SKM-1 (cell line): ENCODE data around the gene EFHD1.
"Not testable (repeated sequence)": the region's sequence is repeated elsewhere in the genome, so short reads cannot be mapped to it uniquely, and the experiment has no call there.

Source experiments
- DNase-seq: peaks from one replicate; lab custom pipeline; 2025; ENCODE audit not compliant: unreplicated experiment; lab: John Stamatoyannopoulos, UW

EFHD1 gene

DNA sequence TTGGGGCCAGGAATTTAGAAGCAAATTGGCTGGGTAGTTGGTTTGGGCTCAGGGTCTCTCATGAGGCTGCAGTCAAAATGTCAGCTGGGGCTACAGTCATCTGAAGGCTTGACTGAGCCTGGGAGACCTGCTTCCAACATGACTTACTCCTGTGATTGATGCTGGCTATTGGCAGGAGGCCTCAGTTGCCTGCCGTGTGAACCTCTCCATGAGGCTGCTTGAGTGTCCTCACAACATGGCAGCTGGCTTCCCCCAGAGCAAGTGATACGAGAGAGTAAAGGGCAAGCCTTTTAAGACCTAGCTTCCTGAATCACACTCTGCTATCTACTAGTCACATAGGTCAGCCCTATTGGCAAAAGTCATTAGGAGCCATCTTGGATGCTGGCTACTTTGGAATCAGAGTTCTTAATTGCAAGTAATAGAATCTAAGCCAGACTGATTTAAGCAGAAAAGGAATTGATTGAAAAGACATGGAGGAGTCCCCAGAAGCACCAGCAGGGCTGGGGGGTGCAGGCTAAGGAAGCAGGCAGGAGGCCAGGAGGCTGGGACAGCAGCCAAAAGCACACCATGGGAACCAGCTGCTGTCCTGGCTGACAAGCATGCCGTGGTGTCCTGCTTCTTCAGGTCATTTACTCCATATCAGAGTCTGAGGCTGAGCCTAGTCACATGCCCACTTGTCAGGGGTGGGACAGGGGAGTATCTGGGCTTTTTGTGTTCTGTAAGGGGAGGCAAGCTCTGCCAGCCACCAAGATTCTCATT lies 55.9 kb downstream of the EFHD1 start:
- DNase-seq: no peak

GRCh38 chr2:232691117-232691516 lies 57.7 kb downstream of the EFHD1 start:
- not testable (repeated sequence) for DNase-seq

- DNase-seq: no peak
These were observed 59.9 kb downstream of the EFHD1 start for GRCh38 chr2:232693344-232693743.

DNA sequence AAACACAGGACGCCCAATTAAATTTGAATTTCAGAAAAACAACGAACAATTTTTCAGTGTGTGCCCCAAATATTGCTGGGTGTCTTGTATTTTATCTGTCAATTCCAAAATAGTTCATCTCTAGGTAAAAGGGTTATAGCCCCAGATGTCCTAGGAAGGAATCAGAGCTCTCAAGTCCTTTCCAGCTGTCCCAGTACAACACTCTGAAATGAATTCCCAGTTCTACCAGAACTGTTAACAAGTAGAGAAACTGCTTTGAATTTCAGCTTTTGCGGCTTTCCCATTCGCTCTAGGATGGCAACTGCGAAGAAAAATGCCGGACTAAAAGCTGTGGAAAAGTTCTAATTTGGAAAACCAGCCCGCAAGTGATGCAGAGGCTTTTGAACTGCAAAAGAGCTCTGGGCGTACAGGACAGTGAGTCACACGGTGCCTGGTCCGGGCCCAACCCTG lies 63.2 kb downstream of the EFHD1 start:
- DNase-seq: no peak

DNA sequence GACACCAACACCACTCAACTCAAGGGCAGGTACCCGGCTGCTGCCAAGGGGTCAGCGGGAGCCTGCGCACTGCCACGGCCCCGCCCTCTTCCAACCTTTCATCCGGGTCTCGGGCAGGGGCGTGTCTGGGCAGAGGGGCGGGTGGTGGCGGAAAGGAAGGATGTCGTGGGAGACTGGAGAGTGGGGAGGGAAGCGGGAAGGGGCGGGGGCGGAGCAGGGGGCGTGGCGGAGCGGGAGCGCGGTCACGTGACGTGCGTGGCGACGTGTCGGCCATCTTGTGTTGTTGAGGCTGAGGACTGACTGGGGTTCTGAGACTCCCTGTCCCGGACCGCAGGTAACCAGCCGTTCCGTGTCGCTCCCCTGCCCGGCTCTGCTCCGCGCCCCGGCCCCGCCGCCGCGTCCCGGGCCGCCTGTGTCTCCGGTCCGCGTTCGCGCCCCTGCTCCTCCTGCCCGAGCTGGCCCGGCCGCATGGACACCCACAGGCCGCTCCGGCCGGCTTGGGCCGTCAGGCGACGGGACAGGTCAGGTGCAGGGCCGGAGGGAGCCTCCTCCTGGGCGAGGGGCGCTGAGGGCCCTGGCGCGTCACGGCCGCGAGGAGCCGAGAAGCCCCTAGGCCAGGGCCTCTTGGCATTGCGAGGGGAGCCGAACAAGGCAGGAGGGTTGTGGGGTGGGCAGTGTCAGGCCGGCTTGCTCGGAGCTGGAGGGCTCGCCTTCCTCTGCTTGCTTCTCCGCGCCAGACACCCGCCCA lies 63.8 kb downstream of the EFHD1 start, which contains the start of gene GIGYF2:
Gene GIGYF2, plus strand, starts transcription at position 273 of the 748 bp plus-strand sequence. CDS start 37,867 bp downstream, outside the sequence.
- DNase-seq: peak; percentile 96

GRCh38 chr2:232697807-232698110 lies 64.4 kb downstream of the EFHD1 start:
- DNase-seq: no peak

GRCh38 chr2:232698556-232699091 lies 65.2 kb downstream of the EFHD1 start:
- no peak for DNase-seq

DNA sequence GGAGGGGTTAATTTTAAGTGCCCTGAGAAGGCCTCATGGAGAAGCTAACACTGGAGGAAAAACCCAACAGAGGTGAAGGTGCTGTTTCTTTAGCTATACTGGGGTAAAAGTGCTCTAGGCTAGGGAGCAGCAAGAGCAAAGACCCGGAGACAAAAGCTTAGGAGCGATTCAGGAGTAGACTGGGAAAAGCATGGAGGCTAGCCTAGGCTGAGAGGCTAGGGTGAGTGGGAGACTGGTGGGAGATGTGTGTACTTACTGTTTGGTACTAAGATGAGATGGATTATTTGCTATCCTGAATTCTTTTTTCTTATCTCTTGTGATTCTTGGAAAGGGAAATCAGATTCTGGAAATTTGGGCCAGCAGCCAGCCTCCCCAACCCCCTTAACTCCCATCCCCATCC lies 65.7 kb downstream of the EFHD1 start:
- DNase-seq: no peak

- DNase-seq: no peak
These were observed 66.8 kb downstream of the EFHD1 start for GRCh38 chr2:232700154-232700553.

- no peak for DNase-seq
These were observed 73.7 kb downstream of the EFHD1 start for GRCh38 chr2:232707076-232707475.

DNA sequence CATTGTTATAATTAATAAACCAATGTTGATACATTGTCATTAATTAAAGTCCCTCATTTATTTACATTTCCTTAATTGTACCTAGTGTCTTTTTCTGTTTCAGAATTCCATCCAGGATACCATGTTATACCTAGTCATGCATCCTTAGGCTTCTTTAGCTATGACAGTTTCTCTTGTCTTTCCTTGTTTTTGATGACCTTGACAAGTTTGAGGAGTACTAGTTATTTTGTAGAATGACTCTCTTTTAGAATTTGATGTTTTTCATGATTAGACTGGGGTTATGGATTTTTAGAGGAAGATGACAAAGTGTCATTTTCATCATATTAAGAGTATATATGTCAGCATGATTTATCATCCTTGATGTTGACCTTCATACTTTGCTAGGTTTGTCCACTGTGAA lies 80.1 kb downstream of the EFHD1 start:
- no peak for DNase-seq

DNA sequence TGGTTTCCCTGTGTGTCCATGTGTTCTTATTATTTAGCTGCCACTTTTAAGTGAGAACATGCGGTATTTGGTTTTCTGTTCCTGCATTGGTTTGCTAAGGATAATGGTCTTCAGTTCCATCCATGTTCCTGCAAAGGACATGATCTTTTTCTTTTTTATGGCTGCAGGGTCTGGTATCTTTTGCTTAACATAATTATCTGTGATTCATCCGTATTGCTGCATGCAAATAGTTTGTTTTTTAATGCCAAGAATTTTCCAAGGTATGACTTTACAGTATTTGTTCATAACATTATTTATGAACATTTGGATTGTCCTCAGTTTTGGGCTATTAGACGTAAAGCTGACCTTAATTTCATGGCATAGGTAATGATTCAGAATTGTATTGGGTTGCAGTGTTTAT lies 81.6 kb downstream of the EFHD1 start:
- no peak for DNase-seq

- not testable (repeated sequence) for DNase-seq
These were observed 86.7 kb downstream of the EFHD1 start for GRCh38 chr2:232720056-232720455.

- DNase-seq: no peak
These were observed 87.9 kb downstream of the EFHD1 start for GRCh38 chr2:232721261-232721660.

DNA sequence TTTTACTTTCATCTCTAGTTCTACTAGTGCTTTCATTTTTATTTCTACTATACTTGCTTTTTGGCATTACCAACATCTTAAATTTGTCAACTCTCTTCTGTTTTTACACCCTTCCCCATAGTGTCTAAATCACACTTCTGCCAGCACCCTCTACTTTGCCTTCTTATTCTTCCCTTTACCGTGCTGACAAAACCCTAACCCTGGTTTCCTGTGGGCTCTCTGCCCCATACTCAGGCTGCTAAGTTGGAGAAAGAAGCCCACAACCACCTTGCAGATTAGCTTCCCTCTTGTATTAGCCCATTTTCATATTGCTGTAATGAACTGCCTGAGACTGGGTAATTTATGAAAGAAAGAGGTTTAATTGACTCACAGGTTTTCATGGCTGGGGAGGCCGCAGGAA lies 88.5 kb downstream of the EFHD1 start:
- DNase-seq: no peak

- no peak for DNase-seq
These were observed 89.6 kb downstream of the EFHD1 start for GRCh38 chr2:232723027-232723426.

DNA sequence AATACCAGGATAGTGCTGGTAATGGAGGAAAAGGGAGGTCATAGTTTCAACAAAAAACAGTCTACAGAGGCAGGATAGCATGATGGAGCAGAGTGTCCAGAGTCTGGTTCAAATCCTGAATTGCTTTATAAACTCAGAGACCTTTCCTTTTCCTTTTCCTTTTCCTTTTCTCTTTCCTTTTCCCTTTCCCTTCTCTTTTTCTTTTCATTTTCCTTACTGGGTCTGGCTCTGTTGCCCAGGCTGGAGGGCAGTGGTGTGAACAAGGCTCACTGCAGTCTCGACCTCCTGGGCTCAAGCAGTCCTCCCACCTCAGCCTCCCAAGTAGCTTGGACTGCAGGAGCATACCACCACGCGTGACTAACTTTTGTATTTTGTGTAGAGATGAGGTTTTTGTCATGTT lies 95.4 kb downstream of the EFHD1 start:
- DNase-seq: no peak

- DNase-seq: no peak
These were observed 98.1 kb downstream of the EFHD1 start for GRCh38 chr2:232731470-232731869.
